ENCODE results near the gene OGFOD2. TPM values are rescaled to one million over a fixed set of nuclear protein-coding genes. Genes with fewer than 3 reads are reported as not detected.
A peak's percentile ranks its signal among the peaks of the same experiment; 100 is the strongest.

OGFOD2 gene
- total and polyA plus RNA-seq, 2 of the 13 experiments (the other 11 are each of a cell fraction or from before 2014, with no cell fraction given) = 13.2 to 14.6 TPM

DNA sequence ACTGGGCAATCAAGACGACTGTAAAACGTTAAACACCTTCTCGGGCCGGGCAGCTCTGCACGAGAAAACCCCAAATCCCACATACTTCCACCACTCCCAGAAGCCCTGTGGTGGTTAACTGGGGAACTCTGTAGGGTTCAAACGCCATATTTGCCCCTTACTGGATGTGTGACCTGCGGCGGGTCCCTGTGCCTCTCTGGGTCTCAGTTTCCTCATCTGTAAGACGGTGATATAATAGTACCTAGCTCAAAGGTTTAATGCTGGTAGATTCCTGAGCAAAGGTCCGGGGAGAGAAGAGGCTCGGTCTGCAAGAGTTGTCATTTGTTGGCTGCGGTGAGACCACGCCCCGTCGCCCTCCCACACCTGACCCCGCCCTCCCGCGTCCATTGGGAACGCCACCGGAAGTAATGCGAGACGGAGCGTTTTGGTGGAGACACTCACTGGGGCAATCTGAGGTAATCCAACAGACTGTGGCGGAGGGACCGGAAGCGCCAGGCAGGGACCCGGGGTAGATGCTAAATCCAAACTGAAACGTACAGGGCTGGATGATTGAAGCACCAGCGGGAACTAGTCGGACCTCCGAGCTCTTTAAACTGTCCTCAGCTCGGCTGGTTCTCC is 661 bp upstream of the OGFOD2 start (continued):
- no peak for TF ChIP-seq ZMYM2 (CRISPR knock-in tag; IDR thresholded peaks at IDR 0.05)
- no peak for TF ChIP-seq ZNF747 (CRISPR knock-in tag; IDR thresholded peaks at IDR 0.05; ENCODE audit: borderline replicate concordance)
- no peak for TF ChIP-seq MBNL3 (CRISPR knock-in tag; conservative IDR thresholded peaks at IDR 0.05)
- TF ChIP-seq ZNF816 (CRISPR knock-in tag; IDR thresholded peaks at IDR 0.05; ENCODE audit: borderline replicate concordance) = peak; percentile 35; the same call in 1 of the 2 replicates
- TF ChIP-seq KLF9 (CRISPR knock-in tag; IDR thresholded peaks at IDR 0.05; ENCODE audit: low read depth) = no peak
- TF ChIP-seq ZNF121 (CRISPR knock-in tag; IDR thresholded peaks at IDR 0.05) = no peak
- TF ChIP-seq FOXP1 (IDR thresholded peaks at IDR 0.05) = no peak
- TF ChIP-seq FOXP1 (CRISPR knock-in tag; IDR thresholded peaks at IDR 0.05) = peak; percentile 36; the same call in 1 of the 2 replicates
- TF ChIP-seq TOPORS (CRISPR knock-in tag; IDR thresholded peaks at IDR 0.05) = no peak
- TF ChIP-seq PBX2 (CRISPR knock-in tag; IDR thresholded peaks at IDR 0.05) = no peak
- no peak for TF ChIP-seq TBL1XR1 (IDR thresholded peaks at IDR 0.05; ENCODE audit: borderline replicate concordance, low read length, partially characterized antibody)
- TF ChIP-seq, protein P1, sequence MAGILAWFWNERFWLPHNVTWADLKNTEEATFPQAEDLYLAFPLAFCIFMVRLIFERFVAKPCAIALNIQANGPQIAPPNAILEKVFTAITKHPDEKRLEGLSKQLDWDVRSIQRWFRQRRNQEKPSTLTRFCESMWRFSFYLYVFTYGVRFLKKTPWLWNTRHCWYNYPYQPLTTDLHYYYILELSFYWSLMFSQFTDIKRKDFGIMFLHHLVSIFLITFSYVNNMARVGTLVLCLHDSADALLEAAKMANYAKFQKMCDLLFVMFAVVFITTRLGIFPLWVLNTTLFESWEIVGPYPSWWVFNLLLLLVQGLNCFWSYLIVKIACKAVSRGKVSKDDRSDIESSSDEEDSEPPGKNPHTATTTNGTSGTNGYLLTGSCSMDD (CRISPR knock-in tag; IDR thresholded peaks at IDR 0.05) = no peak
- TF ChIP-seq ATF6 (CRISPR knock-in tag; conservative IDR thresholded peaks at IDR 0.05) = no peak
- TF ChIP-seq, protein P2, sequence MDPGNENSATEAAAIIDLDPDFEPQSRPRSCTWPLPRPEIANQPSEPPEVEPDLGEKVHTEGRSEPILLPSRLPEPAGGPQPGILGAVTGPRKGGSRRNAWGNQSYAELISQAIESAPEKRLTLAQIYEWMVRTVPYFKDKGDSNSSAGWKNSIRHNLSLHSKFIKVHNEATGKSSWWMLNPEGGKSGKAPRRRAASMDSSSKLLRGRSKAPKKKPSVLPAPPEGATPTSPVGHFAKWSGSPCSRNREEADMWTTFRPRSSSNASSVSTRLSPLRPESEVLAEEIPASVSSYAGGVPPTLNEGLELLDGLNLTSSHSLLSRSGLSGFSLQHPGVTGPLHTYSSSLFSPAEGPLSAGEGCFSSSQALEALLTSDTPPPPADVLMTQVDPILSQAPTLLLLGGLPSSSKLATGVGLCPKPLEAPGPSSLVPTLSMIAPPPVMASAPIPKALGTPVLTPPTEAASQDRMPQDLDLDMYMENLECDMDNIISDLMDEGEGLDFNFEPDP (CRISPR knock-in tag; conservative IDR thresholded peaks at IDR 0.05) = no peak
- peak; percentile 87 for TF ChIP-seq PHF20 (CRISPR knock-in tag; IDR thresholded peaks at IDR 0.05)
- TF ChIP-seq PREB (CRISPR knock-in tag; IDR thresholded peaks at IDR 0.05) = no peak
- TF ChIP-seq ZNF644 (CRISPR knock-in tag; IDR thresholded peaks at IDR 0.05; ENCODE audit: low read depth) = no peak
- 0 out of 2 replicates have a peak, but pooled peaks have one; percentile 24 for TF ChIP-seq ZNF205 (CRISPR knock-in tag; IDR thresholded peaks at IDR 0.05)
- TF ChIP-seq SPEN (CRISPR knock-in tag; IDR thresholded peaks at IDR 0.05; ENCODE audit: low read depth) = peak; percentile 73
- TF ChIP-seq MAFG (CRISPR knock-in tag; IDR thresholded peaks at IDR 0.05) = no peak
- peak; percentile 56; the same call in 1 of the 2 replicates for TF ChIP-seq YEATS4 (CRISPR knock-in tag; IDR thresholded peaks at IDR 0.05; ENCODE audit: borderline replicate concordance)
- no peak; the same call in 1 of the 2 replicates for TF ChIP-seq NCOR1 (IDR thresholded peaks at IDR 0.05; ENCODE audit: borderline replicate concordance, low read length)
- TF ChIP-seq AKAP8 (CRISPR knock-in tag; IDR thresholded peaks at IDR 0.05) = no peak; the same call in 1 of the 2 replicates
- 0 out of 2 replicates have a peak, but pooled peaks have one; percentile 21 for TF ChIP-seq SRY (CRISPR knock-in tag; IDR thresholded peaks at IDR 0.05)
- no peak for TF ChIP-seq ZNF768 (CRISPR knock-in tag; IDR thresholded peaks at IDR 0.05)
- no peak for TF ChIP-seq XRCC5 (optimal IDR thresholded peaks at IDR 0.05; ENCODE audit: low read length)

Measured in HepG2 (cell line).